GM12878 (cell line): ENCODE data around the gene LACTBL1.

Source experiments
- BMI1 ChIP-seq: fragments of 450-650 bp; IDR thresholded peaks from 2 replicates; pipeline ENCODE4 v1.6.1; 2016; ENCODE audit warnings: mild to moderate bottlenecking, moderate library complexity, borderline replicate concordance
- CTCF ChIP-seq, 3 experiments: IDR thresholded peaks in 2 of 3; conservative IDR thresholded peaks in 1 of 3; 2 replicates each; pipeline ENCODE4 v1.5.1; 2011; ENCODE audit warnings: low read depth in 3 of 3, low read length in 3 of 3, mild to moderate bottlenecking in 3 of 3, control low read depth in 2 of 3, moderate library complexity in 2 of 3, inconsistent platforms in 1 of 3, mixed read lengths in 1 of 3; ENCODE audit not compliant: control insufficient read depth in 2 of 3, insufficient read depth in 1 of 3; ENCODE audit errors: extremely low read depth in 1 of 3
- E2F8 ChIP-seq: fragments of 450-650 bp; IDR thresholded peaks from 2 replicates; pipeline ENCODE4 v1.6.1; 2018; ENCODE audit warnings: mild to moderate bottlenecking, low read depth, moderate library complexity; ENCODE audit not compliant: partially characterized antibody
- ELK1 ChIP-seq: IDR thresholded peaks from 2 replicates; pipeline ENCODE4 v1.6.1; 2012; ENCODE audit warnings: low read depth, low read length, improper control_type of control experiment
- EZH2 ChIP-seq: IDR thresholded peaks from 2 replicates; pipeline ENCODE4 v1.6.1; 2012; ENCODE audit warnings: low read depth, mild to moderate bottlenecking, control low read depth, inconsistent platforms, low read length, borderline replicate concordance; ENCODE audit not compliant: control insufficient read depth
- FOXM1 ChIP-seq: IDR thresholded peaks from 2 replicates; pipeline ENCODE4 v1.6.1; 2012; ENCODE audit warnings: low read depth, mild to moderate bottlenecking, inconsistent platforms, low read length, moderate library complexity
- HCFC1 ChIP-seq: fragments of 150-350 bp; IDR thresholded peaks from 2 replicates; pipeline ENCODE4 v1.6.1; 2014; ENCODE audit warnings: low read length
- MAX ChIP-seq: IDR thresholded peaks from 2 replicates; pipeline ENCODE4 v1.6.1; 2012; ENCODE audit warnings: low read depth, low read length, improper control_type of control experiment
- MYC ChIP-seq: IDR thresholded peaks from 2 replicates; pipeline ENCODE4 v1.6.1; 2011; ENCODE audit warnings: mild to moderate bottlenecking, low read length, moderate library complexity, inconsistent platforms; ENCODE audit not compliant: insufficient read depth, insufficient replicate concordance, insufficient read length, severe bottlenecking
- NFYA ChIP-seq: IDR thresholded peaks from 2 replicates; pipeline ENCODE4 v1.6.1; 2011; ENCODE audit warnings: low read depth, mild to moderate bottlenecking, low read length, improper control_type of control experiment, borderline replicate concordance
- POLR2A ChIP-seq: IDR thresholded peaks from 2 replicates; pipeline ENCODE4 v1.6.1; 2011; ENCODE audit warnings: low read depth, mild to moderate bottlenecking, low read length
- TAF1 ChIP-seq: IDR thresholded peaks from 2 replicates; pipeline ENCODE4 v1.6.1; 2011; ENCODE audit warnings: mild to moderate bottlenecking, low read depth, low read length, borderline replicate concordance
- YY1 ChIP-seq: IDR thresholded peaks from 2 replicates; pipeline ENCODE4 v1.6.1; 2011; ENCODE audit warnings: low read depth, mild to moderate bottlenecking, low read length
- ZNF274 ChIP-seq: IDR thresholded peaks from one replicate; pipeline ENCODE4 v1.8.0; 2011; ENCODE audit not compliant: insufficient read length, insufficient read depth

GRCh38 chr1:22920026-22920733 is 52.5 kb downstream of the LACTBL1 start:
- TF ChIP-seq ELK1 (no peak), ZNF274 (no peak), FOXM1 (no peak), MYC (no peak), MAX (no peak), NFYA (no peak), BMI1 (no peak), TAF1 (no peak), CTCF (IDR thresholded peaks at IDR 0.05 in 2 of 3, conservative IDR thresholded peaks at IDR 0.05 in 1 of 3; ENCODE audit: control insufficient read depth in 2 of 3, extremely low read depth in 1 of 3, insufficient read depth in 1 of 3, low read depth in 3 of 3, low read length in 3 of 3) (no peak), YY1 (no peak), POLR2A (no peak), HCFC1 (no peak), EZH2 (no peak), E2F8 (no peak)
